GM18867 (cell line): ENCODE data around the gene NUDT19.
"Not testable (repeated sequence)": the region's sequence is repeated elsewhere in the genome, so short reads cannot be mapped to it uniquely, and the experiment has no call there.

Source experiments
- ATAC-seq: cut with Tn5 transposase; IDR thresholded peaks from one replicate; pipeline ENCODE4 v1.9.1; 2021; ENCODE audit warnings: mild to moderate bottlenecking, moderate library complexity; ENCODE audit not compliant: unreplicated experiment

The NUDT19 gene

GRCh38 chr19:32691291-32691951 lies at the start of gene NUDT19:
Gene NUDT19 (plus strand): TSS chr19:32691821. CDS start chr19:32691961, 140 bp downstream.
- peak; percentile 91 for ATAC-seq

GRCh38 chr19:32642771-32643170 lies 48.9 kb upstream of the NUDT19 start:
- no peak for ATAC-seq

- ATAC-seq: no peak
Observed at GRCh38 chr19:32646556-32646955, 45.1 kb upstream of the NUDT19 start.

- no peak for ATAC-seq
Observed at GRCh38 chr19:32647361-32647760, 44.3 kb upstream of the NUDT19 start.

GRCh38 chr19:32649751-32650150 lies 41.9 kb upstream of the NUDT19 start:
- ATAC-seq: no peak

GRCh38 chr19:32650671-32651070 lies 41.0 kb upstream of the NUDT19 start:
- ATAC-seq: no peak

GRCh38 chr19:32651729-32652140 lies 39.9 kb upstream of the NUDT19 start:
- no peak for ATAC-seq

GRCh38 chr19:32652331-32652730 lies 39.3 kb upstream of the NUDT19 start:
- not testable (repeated sequence) for ATAC-seq

- ATAC-seq: no peak
Observed at GRCh38 chr19:32652894-32653598, 38.6 kb upstream of the NUDT19 start.

GRCh38 chr19:32653599-32653915 lies 38.1 kb upstream of the NUDT19 start:
- ATAC-seq: no peak

GRCh38 chr19:32656379-32656778 lies 35.2 kb upstream of the NUDT19 start:
- ATAC-seq: not testable (repeated sequence)

- ATAC-seq: no peak
Observed at GRCh38 chr19:32658075-32658474, 33.5 kb upstream of the NUDT19 start.

GRCh38 chr19:32658527-32658926 lies 33.1 kb upstream of the NUDT19 start:
- ATAC-seq: no peak

GRCh38 chr19:32661318-32661717 lies 30.3 kb upstream of the NUDT19 start:
- ATAC-seq: no peak

- ATAC-seq: no peak
Observed at GRCh38 chr19:32662186-32662585, 29.4 kb upstream of the NUDT19 start.

- no peak for ATAC-seq
Observed at GRCh38 chr19:32666084-32666483, 25.5 kb upstream of the NUDT19 start.

- no peak for ATAC-seq
Observed at GRCh38 chr19:32669310-32669709, 22.3 kb upstream of the NUDT19 start.

GRCh38 chr19:32671883-32672593 lies 19.6 kb upstream of the NUDT19 start:
- no peak for ATAC-seq

- no peak for ATAC-seq
Observed at GRCh38 chr19:32672841-32673240, 18.8 kb upstream of the NUDT19 start.

- no peak for ATAC-seq
Observed at GRCh38 chr19:32673573-32673972, 18.0 kb upstream of the NUDT19 start.

- no peak for ATAC-seq
Observed at GRCh38 chr19:32674153-32674930, 17.3 kb upstream of the NUDT19 start.
